GM23338 (cell line): ENCODE data around the gene GATAD2A.

Source experiments
- CREB1 ChIP-seq: fragments of 250-450 bp; sonication (Bioruptor Pico); IDR thresholded peaks from 2 replicates; pipeline ENCODE4 v1.5.0; 2020; ENCODE audit warnings: low read depth, mild to moderate bottlenecking, moderate library complexity
- CTCF ChIP-seq, 2 experiments: fragments of 200-600 bp in 1 of 2; sonication (generic) in 1 of 2; conservative IDR thresholded peaks; 2 replicates each; pipeline versions ENCODE4 v1.5.1 to v1.6.1; 2016 to 2017; ENCODE audit warnings: antibody characterized with exemption in 2 of 2, low read depth in 2 of 2, mild to moderate bottlenecking in 2 of 2, moderate library complexity in 1 of 2
- EZH2 ChIP-seq: fragments of 200-600 bp; sonication (generic); IDR thresholded peaks from one replicate; pipeline ENCODE4 v1.8.0; 2017; ENCODE audit warnings: antibody characterized with exemption, mild to moderate bottlenecking, low read depth; ENCODE audit not compliant: unreplicated experiment
- EZH2phosphoT487 ChIP-seq: fragments of 200-600 bp; sonication (generic); IDR thresholded peaks from one replicate; pipeline ENCODE4 v1.8.1; 2018; ENCODE audit warnings: antibody characterized with exemption; ENCODE audit not compliant: unreplicated experiment
- POLR2AphosphoS5 ChIP-seq: IDR thresholded peaks from 2 replicates; pipeline ENCODE4 v1.6.1; 2016; ENCODE audit warnings: antibody characterized with exemption, low read depth

- TF ChIP-seq CTCF (conservative IDR thresholded peaks at IDR 0.05; ENCODE audit: low read depth in 2 of 2) (no peak), POLR2AphosphoS5 (no peak; the same call in 1 of the 2 replicates), CREB1 (no peak), EZH2 (no peak), EZH2phosphoT487 (no peak)
Measured at GRCh38 chr19:19356901-19357566, 48.4 kb upstream of the GATAD2A start.
